GM23248 (cell line): ENCODE measurements around the gene IL1F10. TPM values are rescaled to one million over a fixed set of nuclear protein-coding genes. Genes with fewer than 3 reads are reported as not detected.

Experiments used
- DNase-seq: peaks from one replicate; pipeline ENCODE4 v3.0.0-alpha.2; 2015
- H2AFZ ChIP-seq: fragments of 200-600 bp; sonication (generic); 2 replicates; pipeline ENCODE4 v1.6.1; 2016; ENCODE audit warnings: antibody characterized with exemption
- H3F3A ChIP-seq: fragments of 200-600 bp; sonication (generic); 2 replicates; pipeline ENCODE4 v1.6.1; 2016; ENCODE audit warnings: mild to moderate bottlenecking, antibody characterized with exemption, mixed run types; ENCODE audit not compliant: insufficient read depth
- H3K27ac ChIP-seq: fragments of 200-600 bp; sonication (generic); 2 replicates; pipeline ENCODE4 v1.5.1; 2016; ENCODE audit warnings: mild to moderate bottlenecking
- H3K27me3 ChIP-seq: fragments of 200-600 bp; sonication (generic); replicated peaks from 2 replicates; pipeline ENCODE4 v1.6.1; 2016; ENCODE audit warnings: mild to moderate bottlenecking; ENCODE audit not compliant: insufficient read depth
- H3K36me3 ChIP-seq: fragments of 200-600 bp; sonication (generic); 2 replicates; pipeline ENCODE4 v1.6.1; 2016; ENCODE audit warnings: low read depth, mild to moderate bottlenecking
- H3K4me1 ChIP-seq: fragments of 200-600 bp; sonication (generic); 2 replicates; pipeline ENCODE4 v1.6.1; 2016; ENCODE audit warnings: mild to moderate bottlenecking; ENCODE audit not compliant: insufficient read depth
- H3K4me2 ChIP-seq: fragments of 200-600 bp; sonication (generic); one replicate; pipeline ENCODE4 v1.6.1; 2016; ENCODE audit warnings: mild to moderate bottlenecking; ENCODE audit not compliant: unreplicated experiment
- H3K4me3 ChIP-seq: fragments of 200-600 bp; sonication (generic); 2 replicates; pipeline ENCODE4 v1.5.1; 2016; ENCODE audit warnings: mild to moderate bottlenecking
- H3K79me2 ChIP-seq: fragments of 200-600 bp; sonication (generic); 2 replicates; pipeline ENCODE4 v1.6.1; 2016; ENCODE audit warnings: mild to moderate bottlenecking; ENCODE audit not compliant: insufficient read depth
- H3K9ac ChIP-seq: fragments of 200-600 bp; sonication (generic); 2 replicates; pipeline ENCODE4 v1.6.1; 2016; ENCODE audit warnings: mild to moderate bottlenecking
- H3K9me2 ChIP-seq: fragments of 200-600 bp; sonication (generic); 2 replicates; pipeline ENCODE4 v1.6.1; 2016; ENCODE audit warnings: mixed run types, mild to moderate bottlenecking, moderate library complexity; ENCODE audit not compliant: insufficient read depth
- H3K9me3 ChIP-seq: fragments of 200-600 bp; sonication (generic); one replicate; pipeline ENCODE4 v1.6.1; 2017; ENCODE audit warnings: low read depth
- H4K20me1 ChIP-seq: fragments of 200-600 bp; sonication (generic); 2 replicates; pipeline ENCODE4 v1.6.0; 2016; ENCODE audit not compliant: insufficient read depth
- EZH2 ChIP-seq: fragments of 200-600 bp; sonication (generic); IDR thresholded peaks from 2 replicates; pipeline ENCODE4 v1.6.1; 2018; ENCODE audit warnings: antibody characterized with exemption, mild to moderate bottlenecking; ENCODE audit not compliant: insufficient read depth, poor library complexity, severe bottlenecking
- EZH2phosphoT487 ChIP-seq: fragments of 200-600 bp; sonication (generic); IDR thresholded peaks from 2 replicates; pipeline ENCODE4 v1.6.1; 2018; ENCODE audit warnings: antibody characterized with exemption, moderate library complexity, mild to moderate bottlenecking, low read depth; ENCODE audit not compliant: insufficient read depth
- WGBS, 2 experiments: methylation state at CpG; one replicate each; pipeline ENCODE4 v1.1.6; 2015 to 2017; ENCODE audit warnings: low lambda C conversion rate in 2 of 2, low coverage in 1 of 2; ENCODE audit errors: missing lambda C conversion rate in 2 of 2; 5-methylcytosine and 5-hydroxymethylcytosine counted together
- in situ Hi-C: fragments of 300-500 bp; cut with MboI; formaldehyde crosslinking; loops from 2 replicates; pipeline ENCODE4 v1.15.0; 2020
- polyA plus RNA-seq: library from polyadenylated mRNA; unstranded; fragments of >200 nt; fragmentation: Nextera tagmentation; extraction: Ambion mirVana; gene quantifications from 2 replicates; pipeline ENCODE4 v1.2.1, GENCODE V29; 2016
- total RNA-seq: library from RNA; depleted of rRNA; stranded (reverse); fragments of >200 nt; shearing (Covaris generic); gene quantifications from 2 replicates; pipeline ENCODE4 v1.2.3, GENCODE V29; 2014

IL1F10 gene
- total and polyA plus RNA-seq, 2 experiments from 2014 or later: not detected

DNA sequence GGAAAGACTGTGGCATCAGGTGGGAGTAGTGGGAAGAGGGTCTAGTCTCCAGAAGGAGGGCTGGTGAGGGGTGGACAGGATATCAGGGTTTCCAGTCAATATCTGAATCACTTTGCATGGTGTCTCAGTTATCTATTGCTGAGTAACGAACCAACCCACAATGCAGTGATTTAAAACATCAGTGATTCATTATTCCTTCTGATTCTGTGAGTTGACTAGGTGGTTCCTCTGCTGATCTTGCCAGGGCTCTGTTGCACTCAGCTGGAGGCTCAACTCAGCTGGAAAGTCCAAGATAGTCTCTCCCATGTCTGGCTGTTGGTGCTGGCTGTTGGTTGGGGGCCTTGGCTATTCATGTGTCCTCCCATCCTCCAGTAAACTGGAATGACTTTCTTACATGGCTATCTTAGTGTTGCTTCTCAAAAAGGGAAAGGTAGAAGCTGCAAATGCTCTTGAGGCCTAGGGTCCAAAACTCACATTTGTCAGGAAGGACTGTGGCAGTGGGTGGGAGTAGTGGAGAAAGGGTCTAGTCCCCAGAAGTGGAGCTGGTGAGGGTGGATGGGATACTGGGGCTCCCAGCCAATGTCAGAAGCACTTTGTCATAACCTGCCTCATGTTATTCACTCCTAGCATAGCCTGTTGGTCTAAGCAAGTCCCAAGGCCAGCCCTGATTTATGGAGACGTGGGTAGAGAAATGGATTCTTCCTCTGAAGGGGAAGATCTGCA, 13.9 kb downstream of the IL1F10 start:
- no peak for TF ChIP-seq EZH2phosphoT487
- no peak for TF ChIP-seq EZH2
- no peak overlapping the region for H3K4me2 ChIP-seq

DNA sequence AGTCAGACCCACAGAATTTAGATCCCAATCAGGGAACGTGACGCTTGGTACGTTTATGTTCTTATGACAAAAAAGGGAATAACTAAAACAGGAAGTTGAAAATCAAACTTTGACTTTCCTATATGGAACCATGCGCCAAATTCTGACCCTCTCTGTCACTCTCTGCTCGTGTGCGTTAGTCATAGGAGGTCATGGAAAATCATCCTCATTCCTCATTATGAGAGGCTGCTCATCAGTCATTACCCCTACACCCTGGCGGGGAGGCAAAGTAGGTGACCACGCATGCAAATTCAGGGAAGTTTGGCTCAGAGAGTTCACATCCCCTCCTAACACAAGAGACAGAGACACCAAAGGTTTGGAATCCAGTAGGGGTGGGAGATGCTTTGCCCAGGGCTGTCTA, 15.5 kb downstream of the IL1F10 start:
- no peak overlapping the region for H2AFZ ChIP-seq
- 73% methylated on average over 8 of the region's 8 CpGs for WGBS, 2 experiments
- in situ Hi-C loops: loop anchor here (5.0 kb wide), 1 partner anchor 34 kb away; no protein-coding TSS in a partner anchor

More for the DNA sequence above, 13.9 kb downstream of the IL1F10 start:
- H3K79me2 ChIP-seq: no peaks in the 10 kb centered on the region
- peaks cover 12% of the 10 kb centered on the region for H3K4me1 ChIP-seq
- H3K9ac ChIP-seq: no peak overlapping the region
- no peak for DNase-seq
- no peaks in the 10 kb centered on the region for H3K36me3 ChIP-seq
- in situ Hi-C loops: loop anchor here (5.0 kb wide), 1 partner anchor 36 kb away; no protein-coding TSS in a partner anchor
- H3F3A ChIP-seq: peaks cover 5% of the 10 kb centered on the region; the same call in 1 of the 2 replicates
- H3K9me2 ChIP-seq: no peaks in the 10 kb centered on the region
- H3K27me3 ChIP-seq: peaks cover 1% of the 10 kb centered on the region; the same call in 1 of the 2 replicates
- H4K20me1 ChIP-seq: no peaks in the 10 kb centered on the region
- H3K4me3 ChIP-seq: no peak overlapping the region
- 52 to 64% methylated on average over 2 of the region's 2 CpGs for WGBS, 2 experiments
- H3K27ac ChIP-seq: no peak overlapping the region
- no peaks in the 10 kb centered on the region for H3K9me3 ChIP-seq
- H2AFZ ChIP-seq: no peak overlapping the region

DNA sequence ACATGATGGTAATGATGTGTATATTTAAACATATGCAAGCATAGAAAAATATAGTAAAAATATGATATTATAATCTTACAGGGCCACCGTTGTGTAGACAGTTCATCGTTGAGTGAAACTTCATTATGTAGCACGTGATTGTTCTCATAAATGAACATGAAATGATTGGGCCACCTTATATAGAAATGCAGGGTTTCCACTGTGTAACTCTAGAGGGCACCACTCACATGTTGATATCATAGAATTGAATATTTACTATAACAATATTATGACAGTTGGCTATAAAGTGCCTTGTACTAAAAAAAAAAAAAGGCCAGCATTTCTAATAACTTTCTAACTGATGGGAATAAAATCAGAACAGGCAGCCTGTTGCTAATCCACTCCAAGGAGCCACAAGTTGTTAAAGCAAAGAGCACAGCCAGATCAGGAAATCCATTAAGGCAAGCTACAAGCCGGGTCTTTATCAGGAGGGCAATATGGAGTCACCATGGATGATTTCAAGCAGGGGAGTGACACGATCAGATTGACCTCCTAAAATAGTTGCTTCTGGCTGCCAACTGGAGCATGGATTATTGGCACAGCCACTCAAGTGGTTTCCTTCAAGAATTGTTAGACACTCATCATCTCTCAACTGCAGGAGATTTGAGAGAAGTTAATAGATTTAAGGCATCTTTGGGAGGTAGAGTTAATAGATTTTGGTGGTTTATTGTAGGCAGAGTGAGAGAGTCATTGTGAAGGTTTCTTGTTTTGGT, 16.7 kb downstream of the IL1F10 start:
- no peaks in the 10 kb centered on the region for H4K20me1 ChIP-seq
- H3K79me2 ChIP-seq: no peaks in the 10 kb centered on the region
- H3K27ac ChIP-seq: no peak overlapping the region
- 40 to 41% methylated on average over 5 of the region's 5 CpGs for WGBS, 2 experiments
- no peak overlapping the region for H2AFZ ChIP-seq
- H3F3A ChIP-seq: no peaks in the 10 kb centered on the region
- no peaks in the 10 kb centered on the region for H3K4me1 ChIP-seq
- in situ Hi-C loops: loop anchor here (5.0 kb wide), 1 partner anchor 33 kb away; no protein-coding TSS in a partner anchor
- H3K4me2 ChIP-seq: no peak overlapping the region
- H3K9ac ChIP-seq: no peak overlapping the region
- H3K36me3 ChIP-seq: no peaks in the 10 kb centered on the region
- H3K4me3 ChIP-seq: no peak overlapping the region
- TF ChIP-seq EZH2 (no peak), EZH2phosphoT487 (no peak)
- H3K27me3 ChIP-seq: peaks cover 10% of the 10 kb centered on the region; the same call in 1 of the 2 replicates
- no peaks in the 10 kb centered on the region for H3K9me3 ChIP-seq
- peak; percentile 59 for DNase-seq
- H3K9me2 ChIP-seq: no peaks in the 10 kb centered on the region

More for the DNA sequence above, 15.5 kb downstream of the IL1F10 start:
- Histone ChIP-seq H3K4me3 (no peak overlapping the region), H3K27ac (no peak overlapping the region), H3K4me1 (peaks cover 9% of the 10 kb centered on the region), H3F3A (peaks cover 5% of the 10 kb centered on the region; the same call in 1 of the 2 replicates), H4K20me1 (no peaks in the 10 kb centered on the region), H3K27me3 (0 out of 2 replicates have a peak, but pooled peaks cover 8% of the 10 kb centered on the region), H3K79me2 (no peaks in the 10 kb centered on the region), H3K9ac (no peak overlapping the region), H3K9me2 (no peaks in the 10 kb centered on the region), H3K36me3 (no peaks in the 10 kb centered on the region), H3K9me3 (no peaks in the 10 kb centered on the region), H3K4me2 (no peak overlapping the region)
- no peak for DNase-seq
- no peak for TF ChIP-seq EZH2phosphoT487
- no peak for TF ChIP-seq EZH2

DNA sequence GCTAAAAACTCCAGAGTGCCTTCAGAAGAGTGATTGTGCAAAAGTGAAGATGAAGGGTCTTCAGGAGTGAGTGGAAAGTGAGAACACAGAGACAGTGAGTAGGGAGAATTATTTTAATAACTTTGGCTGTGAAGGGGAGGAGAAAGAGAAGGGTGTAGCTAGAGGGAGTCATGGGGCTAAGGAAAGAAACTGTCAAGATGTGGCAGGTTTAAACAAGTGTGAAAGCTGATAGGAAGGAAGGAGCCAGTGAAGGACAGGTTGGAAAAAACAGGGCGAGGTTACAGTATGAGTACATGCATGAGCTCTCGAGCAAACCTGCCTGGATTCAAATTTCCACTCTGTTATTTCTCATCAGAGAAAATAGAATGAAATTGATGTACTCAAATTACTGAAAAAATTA, 17.8 kb downstream of the IL1F10 start:
- Histone ChIP-seq H3K9me2 (no peaks in the 10 kb centered on the region), H3K36me3 (no peaks in the 10 kb centered on the region), H3K4me1 (no peaks in the 10 kb centered on the region), H3K27me3 (peaks cover 15% of the 10 kb centered on the region; the same call in 1 of the 2 replicates), H3K9me3 (no peaks in the 10 kb centered on the region), H3K4me2 (no peak overlapping the region), H3K4me3 (no peak overlapping the region), H4K20me1 (no peaks in the 10 kb centered on the region), H3F3A (no peaks in the 10 kb centered on the region), H3K27ac (no peak overlapping the region), H2AFZ (no peak overlapping the region), H3K9ac (no peak overlapping the region), H3K79me2 (no peaks in the 10 kb centered on the region)
- no peak for DNase-seq
- 39 to 56% methylated on average over 2 of the region's 2 CpGs for WGBS, 2 experiments
- TF ChIP-seq EZH2phosphoT487 (no peak), EZH2 (no peak)
- in situ Hi-C loops: no loop called here
